ENCODE data around the gene MICAL2.

The MICAL2 gene

GRCh38 chr11:12253843-12254281 lies 143.5 kb downstream of the MICAL2 start:
- no peak for DNase-seq

GRCh38 chr11:12258451-12258850 lies 148.1 kb downstream of the MICAL2 start:
- no peak for DNase-seq

GRCh38 chr11:12259956-12260355 lies 149.6 kb downstream of the MICAL2 start:
- no peak for DNase-seq

- no peak for DNase-seq
Observed at GRCh38 chr11:12260731-12261521, 150.5 kb downstream of the MICAL2 start.

- DNase-seq: no peak
Observed at GRCh38 chr11:12261551-12261950, 151.2 kb downstream of the MICAL2 start.

- DNase-seq: no peak
Observed at GRCh38 chr11:12263141-12263693, 152.8 kb downstream of the MICAL2 start.

GRCh38 chr11:12264361-12264760 lies 154.0 kb downstream of the MICAL2 start:
- no peak for DNase-seq

- DNase-seq: no peak
Observed at GRCh38 chr11:12266132-12266531, 155.7 kb downstream of the MICAL2 start.

GRCh38 chr11:12266943-12267342 lies 156.6 kb downstream of the MICAL2 start:
- DNase-seq: no peak

- DNase-seq: no peak
Observed at GRCh38 chr11:12267921-12268320, 157.5 kb downstream of the MICAL2 start.

- DNase-seq: no peak
Observed at GRCh38 chr11:12269104-12269441, 158.7 kb downstream of the MICAL2 start.

- no peak for DNase-seq
Observed at GRCh38 chr11:12269446-12270214, 159.2 kb downstream of the MICAL2 start.

- no peak for DNase-seq
Observed at GRCh38 chr11:12270215-12270797, 159.9 kb downstream of the MICAL2 start.

- no peak for DNase-seq
Observed at GRCh38 chr11:12270817-12271216, 160.4 kb downstream of the MICAL2 start.

- no peak for DNase-seq
Observed at GRCh38 chr11:12271241-12271640, 160.9 kb downstream of the MICAL2 start.

- DNase-seq: no peak
Observed at GRCh38 chr11:12271826-12272366, 161.5 kb downstream of the MICAL2 start.

GRCh38 chr11:12272821-12273617 lies 162.6 kb downstream of the MICAL2 start:
- DNase-seq: no peak

- DNase-seq: no peak
Observed at GRCh38 chr11:12273618-12273995, 163.2 kb downstream of the MICAL2 start.

GRCh38 chr11:12274056-12274455 lies 163.7 kb downstream of the MICAL2 start:
- no peak for DNase-seq

- DNase-seq: no peak
Observed at GRCh38 chr11:12274558-12275197, 164.3 kb downstream of the MICAL2 start.

GRCh38 chr11:12275818-12276217 lies 165.4 kb downstream of the MICAL2 start:
- DNase-seq: no peak

- no peak for DNase-seq
Observed at GRCh38 chr11:12276356-12276755, 166.0 kb downstream of the MICAL2 start.
